Measurements from ENCODE around the gene EVC2. TPM values are rescaled to one million over a fixed set of nuclear protein-coding genes. Genes with fewer than 3 reads are reported as not detected.

EVC2 gene
- total RNA-seq, 2 experiments from 2014 or later = 3.4 TPM; not detected in 1

DNA sequence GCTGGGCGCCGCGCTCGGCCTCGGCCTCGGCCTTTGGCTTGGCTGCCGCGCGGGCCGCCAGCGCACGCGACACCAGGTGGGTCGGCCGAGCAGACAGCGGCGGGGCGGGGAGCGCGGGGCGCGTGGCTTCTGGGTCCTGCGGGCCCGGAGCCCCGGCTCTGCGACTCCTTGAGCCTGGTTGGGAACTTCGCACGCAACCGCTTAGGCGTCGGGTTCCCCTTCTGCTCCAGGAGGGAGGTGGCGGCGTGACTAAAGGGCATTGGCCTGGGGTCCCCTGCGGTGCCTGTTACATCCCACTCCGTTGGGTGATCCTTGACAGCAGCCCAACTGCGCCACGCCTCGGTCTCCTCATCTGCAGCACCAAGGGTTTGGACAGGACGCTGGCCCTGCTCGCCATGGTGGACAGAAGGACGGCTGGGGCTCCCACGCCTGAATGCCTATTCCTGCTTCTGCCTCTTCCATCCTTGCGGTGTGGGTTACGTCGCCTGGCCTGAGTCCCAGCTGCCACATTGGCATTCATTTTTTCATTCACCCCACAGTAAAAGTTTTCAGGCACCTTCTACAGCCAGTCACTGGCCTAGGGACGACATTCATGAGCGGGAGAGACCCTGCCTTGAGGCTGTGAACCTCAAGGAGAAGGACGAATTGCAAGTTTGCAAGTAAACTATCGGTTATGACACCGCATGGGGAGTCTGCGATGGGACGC lies 3.3 kb upstream of the EVC2 start:
- H3K9me3 ChIP-seq (ENCODE audit: low read length) = no peaks in the 10 kb centered on the region
- no peaks in the 10 kb centered on the region for H4K20me1 ChIP-seq (ENCODE audit: insufficient read depth, low read length)
- H3K4me3 ChIP-seq (ENCODE audit: low read depth, low read length, poor library complexity, severe bottlenecking) = no peak overlapping the region
- ChIA-PET CTCF (ENCODE audit: unreplicated experiment) (no interaction called here), POLR2A (no interaction called here)
- no peaks in the 10 kb centered on the region for H3K9me2 ChIP-seq (ENCODE audit: insufficient read depth, low read length)
- H3K4me1 ChIP-seq (ENCODE audit: insufficient read depth, low read length, poor library complexity, severe bottlenecking) = no peaks in the 10 kb centered on the region
- TF ChIP-seq, protein P1, sequence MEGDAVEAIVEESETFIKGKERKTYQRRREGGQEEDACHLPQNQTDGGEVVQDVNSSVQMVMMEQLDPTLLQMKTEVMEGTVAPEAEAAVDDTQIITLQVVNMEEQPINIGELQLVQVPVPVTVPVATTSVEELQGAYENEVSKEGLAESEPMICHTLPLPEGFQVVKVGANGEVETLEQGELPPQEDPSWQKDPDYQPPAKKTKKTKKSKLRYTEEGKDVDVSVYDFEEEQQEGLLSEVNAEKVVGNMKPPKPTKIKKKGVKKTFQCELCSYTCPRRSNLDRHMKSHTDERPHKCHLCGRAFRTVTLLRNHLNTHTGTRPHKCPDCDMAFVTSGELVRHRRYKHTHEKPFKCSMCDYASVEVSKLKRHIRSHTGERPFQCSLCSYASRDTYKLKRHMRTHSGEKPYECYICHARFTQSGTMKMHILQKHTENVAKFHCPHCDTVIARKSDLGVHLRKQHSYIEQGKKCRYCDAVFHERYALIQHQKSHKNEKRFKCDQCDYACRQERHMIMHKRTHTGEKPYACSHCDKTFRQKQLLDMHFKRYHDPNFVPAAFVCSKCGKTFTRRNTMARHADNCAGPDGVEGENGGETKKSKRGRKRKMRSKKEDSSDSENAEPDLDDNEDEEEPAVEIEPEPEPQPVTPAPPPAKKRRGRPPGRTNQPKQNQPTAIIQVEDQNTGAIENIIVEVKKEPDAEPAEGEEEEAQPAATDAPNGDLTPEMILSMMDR (conservative IDR thresholded peaks at IDR 0.05; ENCODE audit: low read length) = no peak
- no peak for TF ChIP-seq EZH2phosphoT487 (IDR thresholded peaks at IDR 0.05; ENCODE audit: borderline replicate concordance, low read depth, low read length)
- no TSS peak for BruUV-seq (replicated peaks)
- H3K79me2 ChIP-seq (ENCODE audit: insufficient read depth, low read depth, low read length) = no peaks in the 10 kb centered on the region
- H3K27ac ChIP-seq (ENCODE audit: low read depth, low read length, poor library complexity, severe bottlenecking) = no peak overlapping the region
- no peak for DNase-seq (ENCODE audit: low spot score)
- no peaks in the 10 kb centered on the region for H3K36me3 ChIP-seq (ENCODE audit: insufficient read depth, low read length)
- H2AFZ ChIP-seq (ENCODE audit: low read length) = no peak overlapping the region
- intact Hi-C loops (cut with micrococcal nuclease; ENCODE audit: unreplicated experiment) = no loop called here
- no peak overlapping the region; the same call in 1 of the 2 replicates for H3K4me2 ChIP-seq (ENCODE audit: low read length)

DNA sequence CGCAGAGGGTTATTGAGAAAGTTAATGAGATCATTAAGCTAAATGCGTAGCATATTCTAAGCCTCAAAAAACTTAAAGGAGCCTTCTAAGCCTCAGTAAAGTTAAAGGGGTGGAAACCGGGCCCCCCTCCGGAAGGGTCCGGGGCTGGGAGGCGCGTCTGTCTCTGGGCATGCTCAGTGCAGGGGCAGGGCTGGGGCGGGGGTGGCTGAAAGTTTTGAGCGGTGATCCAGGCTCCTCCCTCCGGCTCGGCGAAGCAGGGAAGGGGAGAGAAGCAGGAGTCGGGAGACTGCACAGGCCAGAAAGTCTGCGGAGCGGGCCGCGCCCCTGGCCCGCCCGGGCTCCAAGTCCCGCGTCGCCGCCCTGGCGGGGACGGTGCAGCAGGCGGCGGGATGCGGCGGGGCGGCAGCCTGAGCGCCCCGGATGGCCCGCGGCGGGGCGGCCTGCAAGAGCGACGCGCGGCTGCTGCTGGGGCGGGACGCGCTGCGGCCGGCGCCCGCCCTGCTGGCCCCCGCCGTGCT lies 2.7 kb upstream of the EVC2 start, which contains the start of gene EVC:
TSS of gene EVC (plus strand) at position 241 of the 518 bp plus-strand sequence. CDS start at position 421, 180 bp downstream.
- H3K4me3 ChIP-seq (ENCODE audit: low read depth, low read length, poor library complexity, severe bottlenecking) = no peak within 1 kb of the TSS
- no peaks in the 10 kb centered on the region for H3K9me3 ChIP-seq (ENCODE audit: low read length)
- intact Hi-C loops (cut with micrococcal nuclease; ENCODE audit: unreplicated experiment) = no loop called here
- no peaks in the 10 kb centered on the region for H3K4me1 ChIP-seq (ENCODE audit: insufficient read depth, low read length, poor library complexity, severe bottlenecking)
- H3K79me2 ChIP-seq (ENCODE audit: insufficient read depth, low read depth, low read length) = no peaks in the 10 kb centered on the region
- no peaks in the 10 kb centered on the region for H3K9me2 ChIP-seq (ENCODE audit: insufficient read depth, low read length)
- H3K36me3 ChIP-seq (ENCODE audit: insufficient read depth, low read length) = no peaks in the 10 kb centered on the region
- no peak for TF ChIP-seq EZH2phosphoT487 (IDR thresholded peaks at IDR 0.05; ENCODE audit: borderline replicate concordance, low read depth, low read length)
- TF ChIP-seq, protein P1 (conservative IDR thresholded peaks at IDR 0.05; ENCODE audit: low read length) = no peak
- no peaks in the 10 kb centered on the region for H4K20me1 ChIP-seq (ENCODE audit: insufficient read depth, low read length)
- DNase-seq (ENCODE audit: low spot score) = no peak
- POLR2A ChIA-PET = no interaction called here
- BruUV-seq (replicated peaks) = no TSS peak
- H3K4me2 ChIP-seq (ENCODE audit: low read length) = no peak within 1 kb of the TSS; the same call in 1 of the 2 replicates
- H3K27ac ChIP-seq (ENCODE audit: low read depth, low read length, poor library complexity, severe bottlenecking) = no peak within 1 kb of the TSS
- CTCF ChIA-PET (ENCODE audit: unreplicated experiment) = no interaction called here
- H2AFZ ChIP-seq (ENCODE audit: low read length) = no peak within 1 kb of the TSS
